CD4-positive, alpha-beta T cell treated with Interleukin-2 at 100 ng/mL for 4 hours (primary cell): ENCODE data around the gene SLC5A5.
A peak's percentile ranks its signal among the peaks of the same experiment; 100 is the strongest.

ENCODE experiments used
- DNase-seq: peaks from one replicate; pipeline ENCODE4 v3.0.0-alpha.2; 2020; ENCODE audit warnings: low spot score

SLC5A5 gene

DNA sequence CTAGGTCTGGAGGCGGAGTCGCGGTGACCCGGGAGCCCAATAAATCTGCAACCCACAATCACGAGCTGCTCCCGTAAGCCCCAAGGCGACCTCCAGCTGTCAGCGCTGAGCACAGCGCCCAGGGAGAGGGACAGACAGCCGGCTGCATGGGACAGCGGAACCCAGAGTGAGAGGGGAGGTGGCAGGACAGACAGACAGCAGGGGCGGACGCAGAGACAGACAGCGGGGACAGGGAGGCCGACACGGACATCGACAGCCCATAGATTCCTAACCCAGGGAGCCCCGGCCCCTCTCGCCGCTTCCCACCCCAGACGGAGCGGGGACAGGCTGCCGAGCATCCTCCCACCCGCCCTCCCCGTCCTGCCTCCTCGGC is at the start of gene SLC5A5:
SLC5A5 (plus strand) TSS at position 68 of the 373 bp plus-strand sequence. CDS start 375 bp downstream, outside the sequence.
- DNase-seq = no peak

DNA sequence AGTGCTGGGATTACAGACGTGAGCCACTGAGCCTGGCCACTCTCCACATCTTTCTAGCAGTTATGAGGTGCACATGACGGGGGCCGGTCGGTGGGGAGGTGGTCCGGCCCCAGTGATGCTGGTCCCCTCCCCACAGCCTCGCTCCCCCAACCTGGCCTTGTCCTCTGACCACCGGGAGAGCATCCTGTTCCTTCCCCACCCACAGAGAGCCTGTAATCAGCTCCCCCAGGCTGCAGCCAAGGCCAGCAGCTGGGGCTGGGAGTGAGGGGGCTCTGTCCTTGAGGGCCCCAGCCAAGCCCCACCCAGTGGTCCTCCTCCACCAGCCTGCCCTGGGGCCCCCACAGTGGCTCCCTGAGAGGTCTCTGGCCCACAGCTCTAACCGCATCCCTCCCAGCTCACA is 47.4 kb upstream of the SLC5A5 start:
- DNase-seq = no peak

DNA sequence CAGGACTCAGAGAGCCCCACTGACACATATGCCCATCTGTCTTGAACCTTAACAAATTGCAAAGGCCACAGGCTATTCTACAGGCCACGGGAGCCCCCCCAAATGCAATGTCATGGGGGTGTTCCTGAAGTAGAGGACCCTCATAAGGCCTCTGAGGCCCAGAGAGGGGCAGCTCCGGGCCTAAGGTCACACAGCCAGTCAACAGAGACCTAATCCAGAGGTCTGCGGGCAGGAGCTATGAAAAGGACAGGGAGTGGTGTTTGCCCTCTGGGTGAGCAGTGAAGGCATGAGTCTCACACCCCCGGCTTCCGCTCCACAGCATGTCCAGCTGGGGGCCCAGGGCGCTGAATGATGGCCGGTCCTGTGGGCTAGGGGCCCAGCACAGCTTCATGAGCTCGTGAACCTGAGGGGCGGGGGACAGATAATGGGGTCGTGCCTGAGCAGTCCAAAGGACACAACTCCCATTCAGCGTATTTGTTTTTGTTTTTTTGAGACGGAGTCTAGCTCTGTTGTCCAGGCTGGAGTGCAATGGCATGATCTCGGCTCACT is 45.2 kb upstream of the SLC5A5 start:
- DNase-seq = no peak

DNA sequence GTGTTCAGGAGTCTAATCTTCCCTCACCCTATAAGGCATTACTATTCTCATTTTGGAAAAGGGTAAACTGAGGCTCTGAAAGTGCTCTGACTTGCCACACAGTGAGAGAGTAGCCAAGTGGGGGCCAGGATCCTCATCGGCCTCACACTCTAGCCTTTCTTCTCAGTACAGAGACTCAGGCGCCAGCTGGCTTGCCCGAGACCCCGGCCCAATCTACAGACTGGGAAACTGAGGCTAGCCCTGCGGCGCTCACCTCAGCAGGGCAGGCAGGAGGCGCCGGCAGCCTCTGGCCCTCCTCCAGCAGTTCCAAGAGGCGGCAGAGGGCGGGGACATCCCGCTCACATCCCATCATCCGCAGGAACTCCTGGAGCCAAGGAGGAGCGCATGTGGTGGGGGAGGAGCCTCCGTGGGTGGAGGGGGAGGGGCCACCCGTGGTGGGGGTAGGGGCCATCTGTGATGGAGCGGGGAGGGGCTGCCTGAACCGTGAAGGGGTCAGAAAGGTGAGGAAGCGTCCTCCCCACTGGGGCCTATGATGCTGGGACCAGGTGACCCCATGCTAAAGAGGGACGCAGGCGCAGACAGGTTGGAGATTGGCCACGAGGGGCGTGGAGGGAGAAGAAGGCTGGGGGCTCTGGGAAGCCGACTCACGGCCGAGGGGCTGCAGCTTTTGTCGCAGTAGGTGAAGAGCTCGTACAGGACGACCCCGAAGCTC is 41.7 kb upstream of the SLC5A5 start:
- no peak for DNase-seq

DNA sequence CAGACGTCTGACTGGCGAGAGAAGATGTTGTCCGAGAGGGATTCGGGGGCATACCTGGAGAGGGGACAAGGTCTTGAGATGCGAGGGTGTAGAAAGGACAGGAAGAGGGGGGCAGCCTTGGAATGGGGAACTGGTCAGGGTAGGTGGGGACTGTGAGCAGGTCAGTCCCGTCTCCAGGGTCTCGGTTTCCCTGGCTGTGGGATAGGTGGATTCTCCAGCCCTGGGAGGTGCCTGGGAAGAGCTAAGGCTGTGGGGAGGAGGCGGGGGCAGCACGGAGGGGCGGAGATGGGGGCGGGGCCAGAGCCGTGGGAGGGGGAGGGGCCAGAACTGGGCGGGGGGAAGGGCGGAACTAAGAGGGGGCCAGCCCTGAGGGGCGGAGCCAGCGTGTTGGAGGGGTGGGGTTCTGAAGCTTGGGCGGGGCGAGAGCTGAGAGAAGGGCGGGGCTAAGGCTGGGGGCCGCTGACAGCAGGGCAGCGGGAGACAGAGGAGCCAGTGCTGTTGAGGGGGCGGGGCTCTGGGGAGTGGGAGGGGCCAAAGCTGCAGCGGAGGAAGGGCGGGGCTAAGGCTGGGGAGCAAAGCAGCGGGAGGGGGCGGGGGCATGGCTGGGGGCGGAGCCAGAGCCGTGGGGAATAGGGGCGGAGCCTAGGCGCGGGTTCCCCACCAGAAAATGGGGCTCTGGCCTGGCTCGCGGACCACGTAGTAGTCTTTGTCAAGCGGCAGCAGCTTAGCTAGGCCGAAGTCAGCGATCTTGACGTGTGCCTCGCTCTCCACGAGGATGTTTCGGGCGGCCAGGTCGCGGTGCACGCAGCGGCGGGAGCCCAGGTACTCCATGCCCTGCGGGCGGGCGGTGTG is 41.0 kb upstream of the SLC5A5 start:
- no peak for DNase-seq

DNA sequence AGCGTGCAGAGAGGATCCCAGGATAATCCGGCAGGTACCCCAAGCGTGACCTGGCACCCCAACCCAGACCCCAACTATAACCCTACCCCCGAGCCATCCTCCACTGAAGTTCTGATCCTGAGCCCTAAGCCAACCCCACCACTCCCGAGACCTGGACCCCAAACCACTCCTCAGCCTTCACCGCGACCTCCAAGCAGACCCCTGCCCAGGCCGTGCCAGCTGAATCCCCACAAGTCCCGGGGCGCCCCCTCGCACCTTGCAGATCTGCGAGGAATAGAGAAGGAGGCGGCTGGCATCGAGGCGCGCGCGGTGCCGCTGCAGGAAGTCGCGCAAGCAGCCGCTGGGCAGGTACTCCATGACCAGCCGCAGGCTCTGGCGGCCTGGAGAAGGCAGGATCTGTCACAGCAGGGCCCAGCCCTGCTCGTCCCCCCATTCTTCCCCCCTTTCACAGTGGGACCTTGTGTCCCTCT is 40.3 kb upstream of the SLC5A5 start:
- no peak for DNase-seq

DNA sequence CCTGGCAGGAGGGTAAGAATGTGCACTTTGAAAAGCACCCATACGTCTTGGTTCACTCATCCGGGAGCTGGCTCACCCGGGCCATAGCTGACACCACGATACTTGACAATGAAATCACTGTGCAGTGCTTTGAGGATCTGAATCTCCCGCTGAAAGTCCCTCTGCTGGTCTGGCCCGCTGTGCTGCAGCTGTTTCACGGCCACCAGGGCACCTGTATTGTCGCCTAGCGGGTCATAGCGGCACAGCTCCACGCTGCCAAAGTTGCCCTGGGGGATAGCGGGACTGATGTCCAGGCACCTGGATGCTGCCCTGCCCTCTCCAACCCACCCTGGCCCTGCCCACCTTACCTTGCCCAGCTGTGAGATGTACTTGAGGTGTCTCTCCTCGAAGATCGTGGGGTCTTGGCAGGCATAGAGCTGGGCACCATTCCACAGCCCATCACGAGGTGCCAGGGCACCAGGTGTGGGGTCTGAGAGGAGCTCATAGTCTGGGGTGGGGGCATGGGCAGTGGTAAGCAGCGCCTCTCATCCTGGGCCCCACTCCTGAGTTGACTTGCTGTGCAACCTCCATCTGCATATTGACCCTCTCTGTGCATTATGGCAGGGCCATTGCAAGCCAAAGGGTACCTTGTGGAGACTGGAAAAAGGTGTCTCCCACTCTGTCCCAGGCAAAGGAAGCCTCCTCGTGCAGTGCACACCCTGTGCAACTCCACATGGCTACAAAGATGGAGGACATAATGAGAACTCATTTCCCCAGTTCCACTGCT is 39.1 kb upstream of the SLC5A5 start:
- no peak for DNase-seq

DNA sequence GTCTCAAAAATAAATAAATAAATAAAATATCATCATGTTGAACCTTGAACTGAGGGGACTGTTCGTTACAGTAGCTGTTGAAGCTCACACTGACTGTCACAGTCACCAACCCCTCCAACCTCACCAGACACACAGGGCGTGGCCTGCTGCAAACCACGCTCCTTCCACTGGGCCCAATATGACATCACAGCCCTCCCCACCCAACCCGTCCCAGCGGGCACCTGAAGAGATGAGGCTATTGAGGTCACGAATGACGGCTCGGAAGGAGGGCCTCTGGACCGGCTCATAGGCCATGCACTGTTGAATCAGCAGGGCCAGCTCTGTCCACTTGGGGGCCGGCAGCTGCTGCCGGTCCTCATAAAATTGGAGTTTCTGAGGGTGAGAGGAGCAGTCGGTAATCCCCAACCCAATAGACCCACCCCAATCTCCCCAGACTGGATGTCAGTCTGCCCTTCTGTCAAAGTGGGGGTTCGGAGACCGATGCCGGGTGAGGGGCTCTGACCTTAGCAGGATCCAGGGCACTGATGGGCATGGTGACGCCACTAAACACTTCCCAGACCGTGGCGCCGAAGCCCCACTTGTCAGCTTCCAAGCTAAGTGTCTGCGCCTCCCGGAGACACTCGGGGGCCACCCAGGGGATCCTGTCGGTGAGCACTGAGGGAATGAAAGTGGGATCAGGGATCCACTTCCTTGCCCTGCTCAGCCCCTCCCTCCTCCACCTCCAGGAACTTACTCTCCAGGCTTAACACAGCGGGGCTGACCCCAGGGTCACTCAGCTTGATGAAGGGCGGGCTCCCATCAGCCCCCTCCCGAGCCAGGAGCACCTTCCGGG is 37.2 kb upstream of the SLC5A5 start:
- no peak for DNase-seq

DNA sequence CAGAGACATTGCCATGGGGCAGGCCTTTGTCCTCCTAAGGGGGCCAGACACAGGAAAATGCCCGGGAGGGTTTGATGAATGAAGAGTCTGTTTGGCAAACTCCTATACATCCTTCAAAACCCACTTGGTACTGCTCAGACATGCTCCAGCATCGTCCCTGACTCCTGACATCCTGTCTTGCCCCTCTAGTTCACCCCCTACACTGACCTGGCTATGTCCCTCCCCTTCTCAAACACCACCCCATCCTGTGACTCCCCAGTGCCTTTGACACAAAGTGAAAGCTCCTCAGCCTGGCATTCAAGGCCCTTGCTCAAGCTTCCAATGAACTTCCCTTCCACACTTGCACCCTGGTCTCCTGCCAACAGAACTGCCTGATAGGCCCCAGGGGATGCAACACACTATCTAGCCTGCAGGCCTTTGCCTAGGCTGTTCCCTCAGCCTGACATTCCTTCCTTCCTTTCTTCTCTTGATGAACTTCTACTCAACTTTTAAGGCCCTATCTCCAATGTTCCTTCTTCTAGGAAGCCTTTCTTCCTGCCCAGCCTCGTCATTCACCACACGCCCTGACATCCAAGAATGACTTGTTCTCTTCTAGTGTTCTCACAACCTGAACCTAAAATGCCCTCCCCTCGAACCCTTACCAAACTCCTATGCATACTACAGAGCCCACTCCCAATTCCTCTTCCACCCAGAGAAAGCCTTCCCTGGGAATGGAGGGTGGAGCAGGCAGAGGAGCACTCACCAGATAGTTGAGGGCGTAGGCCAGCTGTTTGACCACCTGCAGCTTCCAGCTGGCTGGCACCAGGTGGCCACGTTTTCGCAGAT is 36.4 kb upstream of the SLC5A5 start:
- no peak for DNase-seq

DNA sequence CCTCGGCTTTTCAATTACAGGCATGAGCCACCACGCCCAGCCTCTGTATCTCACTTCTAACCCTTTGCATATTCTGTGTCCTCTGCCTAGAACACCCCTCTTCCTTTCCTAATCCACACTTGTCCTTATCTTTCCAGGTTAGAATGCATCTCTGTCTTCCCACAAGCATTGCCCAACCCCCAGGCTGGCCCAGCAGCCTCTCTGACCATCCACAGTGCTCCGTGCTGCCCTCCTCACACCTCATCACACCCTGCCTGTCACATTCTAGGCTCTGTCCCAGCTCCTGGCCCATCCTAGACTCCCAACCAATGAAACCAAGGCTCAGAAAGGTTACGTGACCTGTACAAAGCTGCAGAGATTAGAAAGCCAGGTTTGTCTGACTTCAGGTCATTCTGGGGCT is 35.2 kb upstream of the SLC5A5 start:
- no peak for DNase-seq

DNA sequence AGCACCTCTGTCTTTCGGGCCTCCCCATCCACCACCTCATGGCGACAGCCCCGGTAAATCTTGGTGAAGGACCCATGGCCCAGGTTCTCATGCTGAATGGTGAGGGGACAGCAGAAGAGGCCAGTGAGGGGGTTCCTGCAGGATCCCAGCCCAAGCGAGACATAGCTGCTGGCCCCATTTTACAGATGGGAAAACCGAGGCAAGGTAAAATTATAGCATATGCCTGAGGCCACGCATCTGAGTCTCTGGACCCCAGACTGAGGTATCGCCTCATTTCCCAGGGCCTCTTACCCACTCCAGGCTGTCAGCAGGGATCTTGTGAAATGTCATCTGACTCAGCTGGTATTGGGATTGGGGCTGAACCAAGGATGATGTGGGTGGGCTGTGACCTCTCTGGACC is 33.8 kb upstream of the SLC5A5 start:
- DNase-seq = no peak

DNA sequence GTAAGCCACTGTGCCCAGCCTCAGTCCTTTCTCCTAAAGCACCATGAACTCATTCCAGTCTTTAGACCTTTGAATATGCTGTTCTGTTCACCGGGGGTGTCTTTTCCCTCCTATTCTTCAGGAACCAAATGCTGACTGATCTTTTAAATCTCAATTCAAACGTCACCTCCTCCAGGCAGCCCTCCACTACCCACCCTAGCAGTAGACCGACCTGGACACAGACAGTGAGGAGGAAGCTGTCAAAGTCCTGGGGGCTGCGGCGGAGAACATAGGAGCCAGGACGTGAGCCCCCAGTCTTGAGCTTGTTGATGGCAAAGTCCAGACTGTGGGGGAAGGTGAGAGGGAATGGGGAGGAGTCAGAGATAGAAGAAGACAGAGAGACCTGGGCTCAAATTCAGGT is 31.7 kb upstream of the SLC5A5 start:
- DNase-seq = no peak

DNA sequence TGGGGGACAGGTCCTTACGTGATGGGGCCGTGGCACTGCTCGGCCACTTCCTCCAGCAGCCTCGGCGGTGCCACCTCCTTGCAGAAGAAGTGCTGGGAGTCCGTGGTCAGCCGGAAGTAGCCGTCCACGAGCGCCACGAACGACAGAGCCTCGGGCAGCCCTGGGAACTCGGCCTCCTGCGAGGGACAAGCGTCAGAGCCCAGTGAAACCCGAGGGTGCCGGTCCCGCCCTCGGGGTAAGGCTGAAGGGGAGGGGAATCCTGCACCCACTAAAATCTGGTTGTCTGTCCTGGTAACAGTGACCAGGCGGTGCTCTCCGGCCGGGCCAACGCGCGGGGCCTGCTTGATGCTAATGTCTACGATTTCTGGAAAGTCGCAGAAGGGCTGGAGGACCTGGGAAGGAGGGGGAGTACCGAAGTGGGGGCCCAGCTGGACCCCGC is 30.4 kb upstream of the SLC5A5 start:
- no peak for DNase-seq

DNA sequence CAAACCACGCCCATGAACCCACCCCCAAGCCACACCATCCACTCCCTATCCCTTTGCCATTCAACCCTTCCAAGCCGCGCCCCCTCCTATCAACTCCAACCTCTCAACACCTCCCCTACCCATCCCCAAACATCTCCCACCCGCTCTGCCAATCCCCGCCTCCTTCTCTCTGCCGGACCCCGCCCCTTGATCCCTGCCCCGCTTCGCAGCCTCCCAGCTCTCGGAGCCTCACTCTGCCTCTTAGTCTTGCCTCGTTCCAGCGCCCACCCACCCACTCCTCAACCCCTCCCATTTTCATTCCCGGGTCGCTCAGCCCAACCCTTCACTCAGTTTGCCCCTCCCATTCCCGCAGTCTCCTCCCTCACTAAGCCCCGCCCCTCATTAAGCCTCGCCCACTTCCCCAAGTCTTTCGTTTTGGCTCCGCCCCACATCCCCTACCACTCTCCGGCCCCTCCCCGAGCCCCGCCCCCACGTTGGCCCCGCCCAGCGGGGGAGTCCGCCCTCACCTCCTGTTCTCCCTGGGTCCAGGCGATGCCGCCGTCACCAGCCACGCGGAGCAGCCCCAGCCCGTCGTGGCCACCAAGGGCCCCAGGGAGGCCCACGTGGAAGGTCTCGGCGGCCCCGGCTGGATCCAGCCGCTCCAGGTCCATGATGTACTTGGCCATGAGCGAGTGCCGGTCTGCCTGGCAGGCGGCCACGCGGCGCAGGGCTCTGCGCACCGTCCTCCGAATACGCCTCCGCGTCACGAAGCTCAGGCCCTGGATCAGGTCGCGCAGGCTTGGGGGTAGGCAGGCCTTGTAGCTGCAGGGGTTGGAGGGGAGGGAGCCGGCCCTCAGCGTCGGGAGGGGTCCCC is 29.7 kb upstream of the SLC5A5 start:
- DNase-seq = no peak

DNA sequence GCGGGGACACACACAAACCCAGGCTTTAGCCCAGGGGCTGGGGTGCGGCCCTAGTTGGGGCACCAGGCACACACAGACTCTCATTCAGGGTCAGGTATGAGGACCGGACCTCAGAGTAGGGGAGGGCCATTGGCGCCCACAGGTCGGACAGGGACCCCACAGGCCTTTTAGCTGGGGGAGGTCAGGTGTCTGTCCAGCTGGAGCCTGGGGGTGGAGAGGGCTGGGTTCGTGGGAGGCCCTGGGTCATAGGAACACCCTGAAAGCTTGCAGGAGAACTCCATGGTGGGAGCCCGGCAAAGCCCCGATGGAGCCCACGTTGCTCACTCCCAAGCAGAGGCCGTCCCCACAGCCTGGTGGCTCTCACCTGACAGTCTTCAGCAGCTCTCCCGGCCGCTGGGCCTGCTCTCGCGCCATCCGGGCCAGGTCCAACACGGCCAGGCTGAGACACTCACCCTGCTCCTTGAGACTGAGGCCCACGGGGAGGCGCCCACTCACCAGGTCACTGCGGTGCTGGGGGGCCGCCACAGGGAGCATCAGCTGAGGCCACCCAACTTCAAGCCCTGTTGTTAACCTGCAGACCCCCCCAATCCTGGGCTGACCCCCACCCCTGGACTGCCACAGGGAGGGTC is 29.0 kb upstream of the SLC5A5 start:
- no peak for DNase-seq

DNA sequence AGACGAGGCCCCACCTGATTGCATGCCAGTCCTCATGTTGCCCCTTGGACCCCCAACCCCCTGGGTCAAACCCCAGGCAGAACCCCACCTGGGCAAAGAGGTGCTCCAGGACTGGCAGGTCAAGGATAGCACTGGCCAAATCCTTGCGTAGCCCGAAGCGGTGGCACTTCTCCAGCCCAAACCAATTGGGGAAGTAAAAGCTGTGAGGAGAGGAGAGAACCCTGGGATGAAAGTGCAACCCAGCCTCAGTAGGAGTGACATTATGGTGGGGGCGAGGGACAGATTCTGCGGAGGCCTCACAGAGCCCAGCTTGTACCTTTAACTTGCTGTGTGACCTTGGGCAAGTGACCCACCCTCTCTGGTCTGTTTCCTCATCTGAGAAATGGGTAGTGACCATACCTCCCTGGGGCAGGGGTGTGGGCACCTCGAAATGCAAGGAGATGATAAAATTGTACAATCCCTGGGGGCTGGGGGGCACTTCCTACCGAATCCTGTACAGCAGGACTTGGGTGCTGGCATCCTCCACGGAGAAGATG is 28.4 kb upstream of the SLC5A5 start:
- no peak for DNase-seq

DNA sequence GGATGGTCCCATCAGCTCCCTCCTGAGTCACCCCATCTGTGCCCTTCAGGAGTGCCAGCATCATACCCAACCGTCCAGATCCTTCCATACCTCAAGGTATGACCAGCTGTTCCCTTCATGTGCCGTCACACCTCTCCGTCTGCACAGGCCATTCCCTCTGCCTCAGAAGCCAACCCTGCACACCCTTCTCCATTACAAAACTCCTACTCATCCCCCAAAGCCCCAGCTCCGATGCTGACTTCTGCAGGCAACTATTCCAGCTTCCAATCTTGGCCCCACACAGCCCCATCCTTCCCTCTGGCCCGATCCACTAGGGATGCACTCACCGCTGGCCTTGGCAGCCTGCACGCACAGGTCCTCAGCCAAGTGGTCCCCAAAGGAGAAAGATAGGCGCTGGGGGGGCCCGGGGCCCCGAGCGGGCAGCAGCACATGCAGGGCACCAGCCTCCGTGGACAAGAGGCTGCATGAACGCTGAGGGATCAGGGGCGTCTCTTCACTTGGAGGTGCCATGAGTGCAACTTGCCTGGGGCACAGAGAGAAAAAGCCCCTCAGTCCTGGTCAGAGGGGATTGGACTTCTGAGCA is 27.7 kb upstream of the SLC5A5 start:
- no peak for DNase-seq

DNA sequence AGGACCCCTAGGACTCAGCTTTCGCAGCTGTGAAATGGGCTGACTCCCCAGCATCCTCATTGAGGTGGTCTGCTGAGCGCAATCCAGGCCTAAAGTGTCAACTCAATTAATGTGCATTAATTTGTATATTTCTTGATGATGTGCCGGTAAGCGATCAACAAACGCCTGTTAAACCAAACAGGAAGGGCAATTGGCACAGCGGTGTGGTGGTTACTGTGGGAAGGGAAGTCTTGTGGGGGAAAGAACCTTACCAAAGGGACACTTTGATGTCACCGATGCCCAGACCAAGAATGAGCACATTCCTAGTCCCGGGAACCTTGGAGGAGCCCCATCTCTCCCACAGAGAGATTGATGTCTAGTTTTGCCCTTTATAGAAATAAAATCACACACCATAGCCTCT is 25.6 kb upstream of the SLC5A5 start:
- peak; percentile 63 for DNase-seq
